CD4-positive, alpha-beta T cell treated with Interleukin-15 for 1 hour (primary cell): ENCODE data around the gene PLCXD1.
A peak's percentile ranks its signal among the peaks of the same experiment; 100 is the strongest.
"Not testable (repeated sequence)": the region's sequence is repeated elsewhere in the genome, so short reads cannot be mapped to it uniquely, and the experiment has no call there.

ENCODE experiments used
- DNase-seq: peaks from one replicate; pipeline ENCODE4 v3.0.0-alpha.2; 2020

PLCXD1 gene

GRCh38 chrX:336227-336626 is 55.0 kb downstream of the PLCXD1 start:
- DNase-seq: no peak

- no peak for DNase-seq
These were observed 56.2 kb downstream of the PLCXD1 start for GRCh38 chrX:337331-337831.

GRCh38 chrX:338281-338835 is 57.2 kb downstream of the PLCXD1 start:
- DNase-seq: no peak

GRCh38 chrX:338836-339400 is 57.7 kb downstream of the PLCXD1 start:
- no peak for DNase-seq

GRCh38 chrX:340121-340520 is 58.9 kb downstream of the PLCXD1 start:
- DNase-seq: peak; percentile 13

GRCh38 chrX:340641-341423 is 59.7 kb downstream of the PLCXD1 start:
- DNase-seq: peak; percentile 9

GRCh38 chrX:341541-342101 is 60.4 kb downstream of the PLCXD1 start:
- DNase-seq: peak; percentile 12

- DNase-seq: peak; percentile 10
These were observed 63.3 kb downstream of the PLCXD1 start for GRCh38 chrX:344371-344901.

- peak; percentile 3 for DNase-seq
These were observed 64.1 kb downstream of the PLCXD1 start for GRCh38 chrX:345020-345925.

GRCh38 chrX:346034-346813 is 65.0 kb downstream of the PLCXD1 start:
- peak; percentile 8 for DNase-seq

GRCh38 chrX:347351-348117 is 66.4 kb downstream of the PLCXD1 start:
- DNase-seq: no peak

- DNase-seq: no peak
These were observed 67.4 kb downstream of the PLCXD1 start for GRCh38 chrX:348461-349117.

- no peak for DNase-seq
These were observed 68.0 kb downstream of the PLCXD1 start for GRCh38 chrX:349196-349595.

- no peak for DNase-seq
These were observed 68.5 kb downstream of the PLCXD1 start for GRCh38 chrX:349702-350101.

GRCh38 chrX:350148-350533 is 69.0 kb downstream of the PLCXD1 start:
- DNase-seq: no peak

GRCh38 chrX:350534-351323 is 69.5 kb downstream of the PLCXD1 start:
- no peak for DNase-seq

- not testable (repeated sequence) for DNase-seq
These were observed 70.1 kb downstream of the PLCXD1 start for GRCh38 chrX:351324-351641.

- no peak for DNase-seq
These were observed 70.6 kb downstream of the PLCXD1 start for GRCh38 chrX:351736-352135.

GRCh38 chrX:352181-352580 is 71.0 kb downstream of the PLCXD1 start:
- no peak for DNase-seq
